Keratinocyte (primary cell): ENCODE results near the gene GATAD1. TPM values are rescaled to one million over a fixed set of nuclear protein-coding genes. Genes with fewer than 3 reads are reported as not detected.

Experiments used
- DNase-seq: peaks from one replicate; pipeline ENCODE4 v3.0.0-alpha.2; 2011; ENCODE audit warnings: low read depth, missing footprints, low spot score
- FAIRE-seq: peaks from 2 replicates; lab custom pipeline; 2011; peaks lifted over from hg19 to GRCh38; lab: Jason Lieb, UNC
- H2AFZ ChIP-seq: 2 replicates; pipeline ENCODE4 v1.6.0; 2012; ENCODE audit warnings: low read length, control low read depth, inconsistent platforms; ENCODE audit not compliant: control insufficient read depth
- H3K27ac ChIP-seq: 2 replicates; pipeline ENCODE4 v1.5.1; 2011; ENCODE audit warnings: low read length; ENCODE audit not compliant: control insufficient read depth, insufficient read depth
- H3K27me3 ChIP-seq: 3 replicates; pipeline ENCODE4 v1.6.0; 2011; ENCODE audit warnings: low read length; ENCODE audit not compliant: control insufficient read depth, insufficient read depth; ENCODE audit errors: extremely low read depth
- H3K36me3 ChIP-seq, 2 experiments: 2 replicates in 1 of 2; 3 replicates in 1 of 2; pipeline ENCODE4 v1.5.1; 2011; ENCODE audit warnings: low read length in 2 of 2, mild to moderate bottlenecking in 1 of 2; ENCODE audit not compliant: control insufficient read depth in 2 of 2, insufficient read depth in 2 of 2; ENCODE audit errors: extremely low read depth in 1 of 2
- H3K4me1 ChIP-seq: 3 replicates; pipeline ENCODE4 v1.5.1; 2011; ENCODE audit warnings: low read length; ENCODE audit not compliant: control insufficient read depth, insufficient read depth; ENCODE audit errors: extremely low read depth
- H3K4me2 ChIP-seq: 3 replicates; pipeline ENCODE4 v1.6.0; 2011; ENCODE audit warnings: low read depth, low read length; ENCODE audit not compliant: control insufficient read depth, insufficient read depth; ENCODE audit errors: extremely low read depth
- H3K4me3 ChIP-seq, 3 experiments: fragments of 200-600 bp in 1 of 3; sonication (generic) in 1 of 3; 2 replicates in 2 of 3; 3 replicates in 1 of 3; pipeline ENCODE4 v1.5.1; 2011 to 2016; ENCODE audit warnings: low read length in 3 of 3, mild to moderate bottlenecking in 3 of 3, control low read depth in 2 of 3, inconsistent platforms in 1 of 3, low read depth in 1 of 3, mixed read lengths in 1 of 3, mixed run types in 1 of 3, moderate library complexity in 1 of 3; ENCODE audit not compliant: control insufficient read depth in 2 of 3, insufficient read depth in 2 of 3; ENCODE audit errors: extremely low read depth in 1 of 3
- H3K79me2 ChIP-seq: 2 replicates; pipeline ENCODE4 v1.6.0; 2012; ENCODE audit warnings: low read length; ENCODE audit not compliant: control insufficient read depth, insufficient read depth
- H3K9ac ChIP-seq: 3 replicates; pipeline ENCODE4 v1.6.0; 2011; ENCODE audit warnings: low read length; ENCODE audit not compliant: control insufficient read depth, insufficient read depth; ENCODE audit errors: extremely low read depth
- H3K9me1 ChIP-seq: 3 replicates; pipeline ENCODE4 v1.6.0; 2011; ENCODE audit warnings: low read length; ENCODE audit not compliant: control insufficient read depth, insufficient read depth; ENCODE audit errors: extremely low read depth
- H3K9me3 ChIP-seq: 2 replicates; pipeline ENCODE4 v1.5.1; 2012; ENCODE audit warnings: low read depth, low read length; ENCODE audit not compliant: control insufficient read depth
- H4K20me1 ChIP-seq: 3 replicates; pipeline ENCODE4 v1.6.0; 2011; ENCODE audit warnings: low read length; ENCODE audit not compliant: control insufficient read depth, insufficient read depth; ENCODE audit errors: extremely low read depth
- CTCF ChIP-seq, 3 experiments: IDR thresholded peaks in 1 of 3; conservative IDR thresholded peaks in 1 of 3; optimal IDR thresholded peaks in 1 of 3; 2 replicates in 2 of 3; 3 replicates in 1 of 3; pipeline versions ENCODE3 to v1.5.1; 2011; ENCODE audit warnings: low read length in 3 of 3, mild to moderate bottlenecking in 3 of 3, moderate library complexity in 2 of 3, control low read depth in 1 of 3, inconsistent platforms in 1 of 3; ENCODE audit not compliant: insufficient read depth in 2 of 3; ENCODE audit errors: extremely low read depth in 1 of 3
- EZH2 ChIP-seq: IDR thresholded peaks from one replicate; pipeline ENCODE4 v1.6.1; 2012; ENCODE audit warnings: inconsistent platforms, mild to moderate bottlenecking, low read length, moderate library complexity
- dilution Hi-C: fragments of 300-500 bp; cut with MboI; formaldehyde crosslinking; loops from one replicate; pipeline ENCODE4 v1.7.0; 2020; ENCODE audit warnings: low sequenced_read_pairs; ENCODE audit not compliant: extremely low pct_ligation_motif_present
- polyA plus RNA-seq, 5 experiments: library from polyadenylated mRNA; depleted of rRNA in 3 of 5; stranded (reverse) in 3 of 5; stranded (forward) in 1 of 5; unstranded in 1 of 5; fragments of >200 nt; gene quantifications; 1 replicate in 1 of 5; 2 replicates in 3 of 5; 3 replicates in 1 of 5; pipeline versions ENCODE4 v1.2.1 to v1.2.3, GENCODE V29; 2011 to 2012; ENCODE audit warnings: missing spikeins in 2 of 5, low read depth in 1 of 5, low replicate concordance in 1 of 5

The GATAD1 gene
- polyA plus RNA-seq, 1 donor (not counting 4 experiments of a cell fraction or from before 2014, with no cell fraction given) = 16.5 TPM

- FAIRE-seq (no peak), DNase-seq (no peak)
- Histone ChIP-seq H3K4me3 (no peak overlapping the region), H3K4me2 (no peak overlapping the region), H4K20me1 (no peaks in the 10 kb centered on the region), H3K9me1 (no peaks in the 10 kb centered on the region), H2AFZ (no peak overlapping the region), H3K36me3 (peaks cover 3 to 9% of the 10 kb centered on the region in 2 experiments), H3K27me3 (no peaks in the 10 kb centered on the region), H3K9ac (no peak overlapping the region), H3K9me3 (no peaks in the 10 kb centered on the region), H3K27ac (no peak overlapping the region), H3K4me1 (peaks cover 20% of the 10 kb centered on the region), H3K79me2 (no peaks in the 10 kb centered on the region)
- no peak for TF ChIP-seq CTCF (optimal IDR thresholded peaks at IDR 0.05 in 1 of 3, IDR thresholded peaks at IDR 0.05 in 1 of 3, conservative IDR thresholded peaks at IDR 0.05 in 1 of 3; ENCODE audit: extremely low read depth in 1 of 3, insufficient read depth in 2 of 3, low read length in 3 of 3)
- TF ChIP-seq EZH2 = no peak
- dilution Hi-C loops = no loop called here
Observed at GRCh38 chr7:92400013-92400412, 47.3 kb upstream of the GATAD1 start.

GRCh38 chr7:92402920-92403759 lies 44.1 kb upstream of the GATAD1 start:
- H2AFZ ChIP-seq = no peak overlapping the region
- FAIRE-seq (peak; percentile 72), DNase-seq (no peak)
- TF ChIP-seq CTCF (optimal IDR thresholded peaks at IDR 0.05 in 1 of 3, IDR thresholded peaks at IDR 0.05 in 1 of 3, conservative IDR thresholded peaks at IDR 0.05 in 1 of 3; ENCODE audit: extremely low read depth in 1 of 3, insufficient read depth in 2 of 3, low read length in 3 of 3) = no peak
- no peak for TF ChIP-seq EZH2
- no peak overlapping the region for H3K4me2 ChIP-seq
- no peaks in the 10 kb centered on the region for H3K9me3 ChIP-seq
- dilution Hi-C loops = no loop called here
- no peaks in the 10 kb centered on the region for H3K9me1 ChIP-seq
- peaks cover 20% of the 10 kb centered on the region for H3K4me1 ChIP-seq
- H4K20me1 ChIP-seq = no peaks in the 10 kb centered on the region
- H3K27me3 ChIP-seq = no peaks in the 10 kb centered on the region
- H3K27ac ChIP-seq = peak overlapping the region; percentile 47
- H3K4me3 ChIP-seq = no peak overlapping the region
- H3K9ac ChIP-seq = no peak overlapping the region
- H3K36me3 ChIP-seq = peaks cover 3 to 7% of the 10 kb centered on the region in 2 experiments
- H3K79me2 ChIP-seq = no peaks in the 10 kb centered on the region
